GM06990 (cell line): Measurements from ENCODE around the gene ST6GALNAC1.

Source experiments
- DNase-seq: peaks from one replicate; pipeline ENCODE4 v3.0.0-alpha.2; 2011; ENCODE audit not compliant: insufficient read length; ENCODE audit errors: extremely low read depth
- H3K27me3 ChIP-seq: replicated peaks from 2 replicates; pipeline ENCODE4 v1.6.0; 2011; ENCODE audit warnings: low read length; ENCODE audit not compliant: control insufficient read depth, insufficient read depth
- H3K36me3 ChIP-seq: 2 replicates; pipeline ENCODE4 v1.5.1; 2011; ENCODE audit warnings: low read length; ENCODE audit not compliant: control insufficient read depth, insufficient read depth
- H3K4me3 ChIP-seq: replicated peaks from 2 replicates; pipeline ENCODE4 v1.5.1; 2011; ENCODE audit warnings: low read depth, mild to moderate bottlenecking, control low read depth, low read length
- CTCF ChIP-seq: IDR thresholded peaks from 2 replicates; pipeline ENCODE4 v1.5.1; 2011; ENCODE audit warnings: low read length, control low read depth, mild to moderate bottlenecking, inconsistent platforms; ENCODE audit not compliant: insufficient read depth, poor library complexity, severe bottlenecking

ST6GALNAC1 gene

GRCh38 chr17:76633628-76634328 lies 9.8 kb downstream of the ST6GALNAC1 start:
- no peak for DNase-seq
- H3K36me3 ChIP-seq = no peaks in the 10 kb centered on the region
- no peak for TF ChIP-seq CTCF
- H3K4me3 ChIP-seq = no peak overlapping the region
- H3K27me3 ChIP-seq = no peaks in the 10 kb centered on the region; the same call in none of the 2 replicates

DNA sequence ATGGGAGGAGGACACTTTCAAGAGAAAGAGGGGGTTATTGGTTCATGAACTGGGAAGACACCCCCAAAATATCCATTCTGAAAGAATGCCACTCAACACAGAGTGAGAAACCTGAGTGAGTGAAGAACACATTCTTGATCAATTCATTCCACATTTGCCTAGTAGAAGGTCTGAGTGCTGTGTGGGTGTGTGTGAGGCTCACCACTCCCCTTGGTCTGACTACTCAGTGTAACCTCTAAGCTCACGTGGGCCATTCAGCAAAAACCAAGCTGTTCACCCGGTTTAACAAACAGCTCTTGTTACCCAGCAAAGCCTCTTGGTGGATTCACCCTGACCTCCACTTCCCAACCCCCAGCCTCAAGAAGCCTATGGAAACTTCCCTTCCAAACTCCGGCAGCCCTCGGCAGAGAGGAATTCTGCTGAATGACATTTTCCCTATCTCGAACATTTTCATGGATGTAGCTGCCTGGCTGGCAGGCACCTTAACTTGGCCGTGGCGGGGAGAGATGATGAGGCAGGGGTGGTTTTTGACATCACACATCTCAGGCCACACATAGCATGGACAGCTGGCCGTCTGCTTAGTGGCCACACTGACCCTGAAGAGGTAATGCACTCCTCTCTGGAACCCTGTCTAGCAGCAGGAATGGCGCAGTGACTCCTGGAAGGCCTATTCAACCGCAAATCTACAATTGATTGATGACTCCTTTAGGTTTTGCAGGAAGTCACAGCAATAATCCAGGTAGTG lies 11.6 kb downstream of the ST6GALNAC1 start:
- no peak for DNase-seq
- H3K36me3 ChIP-seq = no peaks in the 10 kb centered on the region
- no peaks in the 10 kb centered on the region; the same call in none of the 2 replicates for H3K27me3 ChIP-seq
- H3K4me3 ChIP-seq = no peak overlapping the region
- no peak for TF ChIP-seq CTCF

- no peak for DNase-seq
- H3K27me3 ChIP-seq = no peaks in the 10 kb centered on the region; the same call in none of the 2 replicates
- H3K4me3 ChIP-seq = no peak overlapping the region
- TF ChIP-seq CTCF = no peak
- H3K36me3 ChIP-seq = no peaks in the 10 kb centered on the region
Measured at GRCh38 chr17:76630151-76630550, 13.4 kb downstream of the ST6GALNAC1 start.

- Histone ChIP-seq H3K4me3 (no peak overlapping the region), H3K27me3 (no peaks in the 10 kb centered on the region; the same call in none of the 2 replicates), H3K36me3 (no peaks in the 10 kb centered on the region)
- no peak for DNase-seq
- TF ChIP-seq CTCF = no peak
Measured at GRCh38 chr17:76627510-76627909, 16.0 kb downstream of the ST6GALNAC1 start.

- DNase-seq = no peak
- TF ChIP-seq CTCF = no peak
- no peaks in the 10 kb centered on the region; the same call in 1 of the 2 replicates for H3K27me3 ChIP-seq
- H3K36me3 ChIP-seq = no peaks in the 10 kb centered on the region
- no peak overlapping the region for H3K4me3 ChIP-seq
Measured at GRCh38 chr17:76626442-76626841, 17.1 kb downstream of the ST6GALNAC1 start.
